ENCODE results near the gene SLC36A1. TPM values are rescaled to one million over a fixed set of nuclear protein-coding genes. Genes with fewer than 3 reads are reported as not detected.

SLC36A1 gene
- total and polyA plus RNA-seq, 2 of the 8 experiments (the other 6 are each of a cell fraction or from before 2014, with no cell fraction given) = 6.6 to 9.6 TPM

- TF ChIP-seq, protein P1, sequence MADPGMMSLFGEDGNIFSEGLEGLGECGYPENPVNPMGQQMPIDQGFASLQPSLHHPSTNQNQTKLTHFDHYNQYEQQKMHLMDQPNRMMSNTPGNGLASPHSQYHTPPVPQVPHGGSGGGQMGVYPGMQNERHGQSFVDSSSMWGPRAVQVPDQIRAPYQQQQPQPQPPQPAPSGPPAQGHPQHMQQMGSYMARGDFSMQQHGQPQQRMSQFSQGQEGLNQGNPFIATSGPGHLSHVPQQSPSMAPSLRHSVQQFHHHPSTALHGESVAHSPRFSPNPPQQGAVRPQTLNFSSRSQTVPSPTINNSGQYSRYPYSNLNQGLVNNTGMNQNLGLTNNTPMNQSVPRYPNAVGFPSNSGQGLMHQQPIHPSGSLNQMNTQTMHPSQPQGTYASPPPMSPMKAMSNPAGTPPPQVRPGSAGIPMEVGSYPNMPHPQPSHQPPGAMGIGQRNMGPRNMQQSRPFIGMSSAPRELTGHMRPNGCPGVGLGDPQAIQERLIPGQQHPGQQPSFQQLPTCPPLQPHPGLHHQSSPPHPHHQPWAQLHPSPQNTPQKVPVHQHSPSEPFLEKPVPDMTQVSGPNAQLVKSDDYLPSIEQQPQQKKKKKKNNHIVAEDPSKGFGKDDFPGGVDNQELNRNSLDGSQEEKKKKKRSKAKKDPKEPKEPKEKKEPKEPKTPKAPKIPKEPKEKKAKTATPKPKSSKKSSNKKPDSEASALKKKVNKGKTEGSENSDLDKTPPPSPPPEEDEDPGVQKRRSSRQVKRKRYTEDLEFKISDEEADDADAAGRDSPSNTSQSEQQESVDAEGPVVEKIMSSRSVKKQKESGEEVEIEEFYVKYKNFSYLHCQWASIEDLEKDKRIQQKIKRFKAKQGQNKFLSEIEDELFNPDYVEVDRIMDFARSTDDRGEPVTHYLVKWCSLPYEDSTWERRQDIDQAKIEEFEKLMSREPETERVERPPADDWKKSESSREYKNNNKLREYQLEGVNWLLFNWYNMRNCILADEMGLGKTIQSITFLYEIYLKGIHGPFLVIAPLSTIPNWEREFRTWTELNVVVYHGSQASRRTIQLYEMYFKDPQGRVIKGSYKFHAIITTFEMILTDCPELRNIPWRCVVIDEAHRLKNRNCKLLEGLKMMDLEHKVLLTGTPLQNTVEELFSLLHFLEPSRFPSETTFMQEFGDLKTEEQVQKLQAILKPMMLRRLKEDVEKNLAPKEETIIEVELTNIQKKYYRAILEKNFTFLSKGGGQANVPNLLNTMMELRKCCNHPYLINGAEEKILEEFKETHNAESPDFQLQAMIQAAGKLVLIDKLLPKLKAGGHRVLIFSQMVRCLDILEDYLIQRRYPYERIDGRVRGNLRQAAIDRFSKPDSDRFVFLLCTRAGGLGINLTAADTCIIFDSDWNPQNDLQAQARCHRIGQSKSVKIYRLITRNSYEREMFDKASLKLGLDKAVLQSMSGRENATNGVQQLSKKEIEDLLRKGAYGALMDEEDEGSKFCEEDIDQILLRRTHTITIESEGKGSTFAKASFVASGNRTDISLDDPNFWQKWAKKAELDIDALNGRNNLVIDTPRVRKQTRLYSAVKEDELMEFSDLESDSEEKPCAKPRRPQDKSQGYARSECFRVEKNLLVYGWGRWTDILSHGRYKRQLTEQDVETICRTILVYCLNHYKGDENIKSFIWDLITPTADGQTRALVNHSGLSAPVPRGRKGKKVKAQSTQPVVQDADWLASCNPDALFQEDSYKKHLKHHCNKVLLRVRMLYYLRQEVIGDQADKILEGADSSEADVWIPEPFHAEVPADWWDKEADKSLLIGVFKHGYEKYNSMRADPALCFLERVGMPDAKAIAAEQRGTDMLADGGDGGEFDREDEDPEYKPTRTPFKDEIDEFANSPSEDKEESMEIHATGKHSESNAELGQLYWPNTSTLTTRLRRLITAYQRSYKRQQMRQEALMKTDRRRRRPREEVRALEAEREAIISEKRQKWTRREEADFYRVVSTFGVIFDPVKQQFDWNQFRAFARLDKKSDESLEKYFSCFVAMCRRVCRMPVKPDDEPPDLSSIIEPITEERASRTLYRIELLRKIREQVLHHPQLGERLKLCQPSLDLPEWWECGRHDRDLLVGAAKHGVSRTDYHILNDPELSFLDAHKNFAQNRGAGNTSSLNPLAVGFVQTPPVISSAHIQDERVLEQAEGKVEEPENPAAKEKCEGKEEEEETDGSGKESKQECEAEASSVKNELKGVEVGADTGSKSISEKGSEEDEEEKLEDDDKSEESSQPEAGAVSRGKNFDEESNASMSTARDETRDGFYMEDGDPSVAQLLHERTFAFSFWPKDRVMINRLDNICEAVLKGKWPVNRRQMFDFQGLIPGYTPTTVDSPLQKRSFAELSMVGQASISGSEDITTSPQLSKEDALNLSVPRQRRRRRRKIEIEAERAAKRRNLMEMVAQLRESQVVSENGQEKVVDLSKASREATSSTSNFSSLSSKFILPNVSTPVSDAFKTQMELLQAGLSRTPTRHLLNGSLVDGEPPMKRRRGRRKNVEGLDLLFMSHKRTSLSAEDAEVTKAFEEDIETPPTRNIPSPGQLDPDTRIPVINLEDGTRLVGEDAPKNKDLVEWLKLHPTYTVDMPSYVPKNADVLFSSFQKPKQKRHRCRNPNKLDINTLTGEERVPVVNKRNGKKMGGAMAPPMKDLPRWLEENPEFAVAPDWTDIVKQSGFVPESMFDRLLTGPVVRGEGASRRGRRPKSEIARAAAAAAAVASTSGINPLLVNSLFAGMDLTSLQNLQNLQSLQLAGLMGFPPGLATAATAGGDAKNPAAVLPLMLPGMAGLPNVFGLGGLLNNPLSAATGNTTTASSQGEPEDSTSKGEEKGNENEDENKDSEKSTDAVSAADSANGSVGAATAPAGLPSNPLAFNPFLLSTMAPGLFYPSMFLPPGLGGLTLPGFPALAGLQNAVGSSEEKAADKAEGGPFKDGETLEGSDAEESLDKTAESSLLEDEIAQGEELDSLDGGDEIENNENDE (IDR thresholded peaks at IDR 0.05; ENCODE audit: insufficient replicate concordance, low read length) = no peak
- TF ChIP-seq POU5F1 (IDR thresholded peaks at IDR 0.05; ENCODE audit: low read depth, low read length) (no peak), GABPA (IDR thresholded peaks at IDR 0.05; ENCODE audit: borderline replicate concordance, insufficient read depth, low read length) (no peak), NANOG (IDR thresholded peaks at IDR 0.05; ENCODE audit: insufficient read depth, low read depth, low read length, poor library complexity, severe bottlenecking) (no peak), CBX8 (IDR thresholded peaks at IDR 0.05; ENCODE audit: borderline replicate concordance, low read depth, low read length) (no peak), SIX5 (IDR thresholded peaks at IDR 0.05; ENCODE audit: low read depth, low read length) (no peak), HDAC2 (IDR thresholded peaks at IDR 0.05; ENCODE audit: borderline replicate concordance in 1 of 2, low read depth in 2 of 2, low read length in 2 of 2) (no peak), CHD2 (IDR thresholded peaks at IDR 0.05; ENCODE audit: low read length) (no peak)
- TF ChIP-seq, protein P2, sequence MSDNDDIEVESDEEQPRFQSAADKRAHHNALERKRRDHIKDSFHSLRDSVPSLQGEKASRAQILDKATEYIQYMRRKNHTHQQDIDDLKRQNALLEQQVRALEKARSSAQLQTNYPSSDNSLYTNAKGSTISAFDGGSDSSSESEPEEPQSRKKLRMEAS (IDR thresholded peaks at IDR 0.05) = no peak
Observed at GRCh38 chr5:151541571-151541970, 94.2 kb downstream of the SLC36A1 start (continued).
